ENCODE measurements around the gene KRTAP5-2. TPM values are rescaled to one million over a fixed set of nuclear protein-coding genes. Genes with fewer than 3 reads are reported as not detected.
A peak's percentile ranks its signal among the peaks of the same experiment; 100 is the strongest.

The KRTAP5-2 gene
- total RNA-seq, 1 donor from 2014 or later: not detected

GRCh38 chr11:1631066-1631568 is 33.0 kb upstream of the KRTAP5-2 start:
- Mint-ChIP-seq H3K36me3 (no peaks in the 10 kb centered on the region), H3K27ac (no peak overlapping the region), H3K4me3 (no peak overlapping the region), H3K27me3 (peaks cover 44% of the 10 kb centered on the region), H3K4me1 (ENCODE audit: unreplicated experiment) (peaks cover 4% of the 10 kb centered on the region), H3K9me3 (no peaks in the 10 kb centered on the region)
- TF ChIP-seq, protein P1, sequence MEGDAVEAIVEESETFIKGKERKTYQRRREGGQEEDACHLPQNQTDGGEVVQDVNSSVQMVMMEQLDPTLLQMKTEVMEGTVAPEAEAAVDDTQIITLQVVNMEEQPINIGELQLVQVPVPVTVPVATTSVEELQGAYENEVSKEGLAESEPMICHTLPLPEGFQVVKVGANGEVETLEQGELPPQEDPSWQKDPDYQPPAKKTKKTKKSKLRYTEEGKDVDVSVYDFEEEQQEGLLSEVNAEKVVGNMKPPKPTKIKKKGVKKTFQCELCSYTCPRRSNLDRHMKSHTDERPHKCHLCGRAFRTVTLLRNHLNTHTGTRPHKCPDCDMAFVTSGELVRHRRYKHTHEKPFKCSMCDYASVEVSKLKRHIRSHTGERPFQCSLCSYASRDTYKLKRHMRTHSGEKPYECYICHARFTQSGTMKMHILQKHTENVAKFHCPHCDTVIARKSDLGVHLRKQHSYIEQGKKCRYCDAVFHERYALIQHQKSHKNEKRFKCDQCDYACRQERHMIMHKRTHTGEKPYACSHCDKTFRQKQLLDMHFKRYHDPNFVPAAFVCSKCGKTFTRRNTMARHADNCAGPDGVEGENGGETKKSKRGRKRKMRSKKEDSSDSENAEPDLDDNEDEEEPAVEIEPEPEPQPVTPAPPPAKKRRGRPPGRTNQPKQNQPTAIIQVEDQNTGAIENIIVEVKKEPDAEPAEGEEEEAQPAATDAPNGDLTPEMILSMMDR (conservative IDR thresholded peaks at IDR 0.05): no peak
- DNase-seq (ENCODE audit: extremely low spot score, unreplicated experiment): no peak

DNA sequence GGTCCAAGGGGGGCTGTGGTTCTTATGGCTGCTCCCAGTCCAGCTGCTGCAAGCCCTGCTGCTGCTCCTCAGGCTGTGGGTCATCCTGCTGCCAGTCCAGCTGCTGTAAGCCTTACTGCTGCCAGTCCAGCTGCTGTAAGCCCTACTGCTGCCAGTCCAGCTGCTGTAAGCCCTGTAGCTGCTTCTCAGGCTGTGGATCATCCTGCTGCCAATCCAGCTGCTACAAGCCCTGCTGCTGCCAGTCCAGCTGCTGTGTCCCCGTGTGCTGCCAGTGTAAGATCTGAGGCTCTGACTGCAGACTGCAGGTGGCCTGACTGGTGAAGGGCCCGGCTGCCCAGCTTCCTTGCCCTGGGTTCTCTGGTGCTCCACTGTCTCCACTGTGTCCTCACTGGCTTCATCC is 32.2 kb upstream of the KRTAP5-2 start:
- Mint-ChIP-seq H3K27ac (no peak overlapping the region), H3K4me1 (ENCODE audit: unreplicated experiment) (peaks cover 4% of the 10 kb centered on the region), H3K9me3 (no peaks in the 10 kb centered on the region), H3K27me3 (peaks cover 41% of the 10 kb centered on the region), H3K36me3 (no peaks in the 10 kb centered on the region), H3K4me3 (no peak overlapping the region)
- no peak for DNase-seq (ENCODE audit: extremely low spot score, unreplicated experiment)
- TF ChIP-seq, protein P1 (conservative IDR thresholded peaks at IDR 0.05): no peak

GRCh38 chr11:1629326-1630185 is 31.5 kb upstream of the KRTAP5-2 start, which contains the start of gene KRTAP5-5:
TSS of gene KRTAP5-5 (plus strand) at chr11:1629775. CDS start at chr11:1629841, 66 bp downstream.
- TF ChIP-seq, protein P1 (conservative IDR thresholded peaks at IDR 0.05): no peak

DNA sequence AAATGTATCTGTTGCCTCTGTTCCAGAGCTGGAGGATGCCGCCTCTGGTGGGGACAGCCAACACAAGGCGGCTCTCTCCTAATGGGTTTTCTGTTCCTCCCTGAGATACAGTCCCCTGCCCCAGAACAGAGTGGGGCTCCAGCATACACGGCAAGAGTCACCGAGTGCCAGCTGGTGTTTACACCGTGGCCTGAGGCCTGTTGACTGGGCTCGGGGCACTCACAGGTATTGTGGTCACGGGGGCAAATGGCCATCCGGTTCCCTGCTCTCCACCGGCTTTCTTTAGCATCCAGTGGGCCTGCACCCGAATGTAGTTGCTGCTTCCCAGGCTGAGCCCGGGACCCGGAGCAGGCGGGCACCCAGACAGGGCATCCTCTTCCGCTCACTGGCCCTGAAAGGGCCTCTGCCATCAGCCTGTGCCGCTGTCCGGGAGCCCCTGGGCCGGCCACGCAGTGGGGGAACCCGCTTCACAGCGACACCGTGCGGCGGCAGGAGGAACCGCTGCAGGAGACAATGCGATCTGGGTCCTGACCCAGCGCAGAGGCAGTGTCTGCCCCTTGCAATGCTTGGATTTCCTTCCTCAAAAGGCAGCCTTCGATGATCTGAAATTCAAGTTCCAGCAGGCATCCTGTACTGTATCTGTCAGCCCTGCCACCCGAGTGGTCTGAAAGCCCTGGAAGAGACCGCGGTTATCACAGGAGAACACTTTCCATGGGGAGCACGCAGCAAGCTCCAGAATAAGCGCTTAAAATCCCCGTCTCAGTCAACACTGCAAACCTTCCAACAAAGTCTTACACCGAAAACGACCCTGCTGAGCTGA is 30.6 kb upstream of the KRTAP5-2 start:
- Mint-ChIP-seq H3K36me3 (no peaks in the 10 kb centered on the region), H3K27ac (no peak overlapping the region), H3K4me1 (ENCODE audit: unreplicated experiment) (peaks cover 4% of the 10 kb centered on the region), H3K4me3 (no peak overlapping the region), H3K9me3 (no peaks in the 10 kb centered on the region), H3K27me3 (peaks cover 41% of the 10 kb centered on the region)
- DNase-seq (ENCODE audit: extremely low spot score, unreplicated experiment): no peak
- TF ChIP-seq, protein P1 (conservative IDR thresholded peaks at IDR 0.05): peak; percentile 95

More at GRCh38 chr11:1629326-1630185, 31.5 kb upstream of the KRTAP5-2 start, which contains the start of gene KRTAP5-5:
- H3K9me3 Mint-ChIP-seq: no peaks in the 10 kb centered on the region
- no peak for DNase-seq (ENCODE audit: extremely low spot score, unreplicated experiment)
- peaks cover 4% of the 10 kb centered on the region for H3K4me1 Mint-ChIP-seq (ENCODE audit: unreplicated experiment)
- H3K27ac Mint-ChIP-seq: no peak within 1 kb of the TSS
- H3K27me3 Mint-ChIP-seq: peaks cover 41% of the 10 kb centered on the region
- H3K4me3 Mint-ChIP-seq: no peak within 1 kb of the TSS
- H3K36me3 Mint-ChIP-seq: no peaks in the 10 kb centered on the region

DNA sequence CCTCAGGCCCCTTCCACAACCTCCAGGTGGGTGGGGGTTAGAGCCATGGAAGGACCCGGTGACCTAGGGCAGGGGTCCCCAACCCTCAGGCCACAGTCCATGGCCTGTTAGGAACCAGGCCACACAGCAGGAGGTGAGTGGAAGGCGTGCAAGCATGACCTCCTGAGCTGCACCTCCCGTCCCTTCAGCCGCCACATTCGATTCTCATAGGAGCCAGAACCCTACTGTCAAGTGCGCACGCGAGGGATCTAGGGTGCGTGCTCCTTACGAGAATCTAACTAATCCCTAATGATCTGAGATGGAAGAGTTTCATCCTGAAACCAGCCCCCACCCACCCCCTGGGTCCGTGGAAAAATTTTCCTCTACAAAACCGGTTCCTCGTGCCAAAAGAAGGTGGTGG is 27.4 kb upstream of the KRTAP5-2 start:
- H3K9me3 Mint-ChIP-seq: no peaks in the 10 kb centered on the region
- H3K4me1 Mint-ChIP-seq (ENCODE audit: unreplicated experiment): no peaks in the 10 kb centered on the region
- TF ChIP-seq, protein P1 (conservative IDR thresholded peaks at IDR 0.05): no peak
- H3K27ac Mint-ChIP-seq: no peak overlapping the region
- H3K36me3 Mint-ChIP-seq: no peaks in the 10 kb centered on the region
- H3K27me3 Mint-ChIP-seq: peaks cover 35% of the 10 kb centered on the region
- no peak overlapping the region for H3K4me3 Mint-ChIP-seq
- DNase-seq (ENCODE audit: extremely low spot score, unreplicated experiment): no peak
